Brain microvascular endothelial cell (primary cell): Measurements from ENCODE around the gene RGPD8.

ENCODE experiments used
- DNase-seq: peaks from one replicate; pipeline ENCODE4 v3.0.0-alpha.2; 2020
- H3K27ac ChIP-seq: fragments of 250-450 bp; sonication (Bioruptor Pico); 2 replicates; pipeline ENCODE4 v1.5.1; 2020; ENCODE audit warnings: mild to moderate bottlenecking, moderate library complexity
- H3K27me3 ChIP-seq: fragments of 250-450 bp; sonication (Bioruptor Pico); replicated peaks from 2 replicates; pipeline ENCODE4 v1.5.1; 2020; ENCODE audit warnings: mild to moderate bottlenecking
- H3K36me3 ChIP-seq: fragments of 250-450 bp; sonication (Bioruptor Pico); replicated peaks from 2 replicates; pipeline ENCODE4 v1.5.1; 2020; ENCODE audit warnings: mild to moderate bottlenecking
- H3K4me3 ChIP-seq: 2 replicates; pipeline ENCODE4 v1.5.1; 2011; ENCODE audit warnings: low read depth, mild to moderate bottlenecking, control low read depth, low read length, moderate library complexity
- in situ Hi-C: cut with HindIII; loops from 2 replicates; pipeline ENCODE4 v1.10.0; 2017; ENCODE audit warnings: low sequenced_read_pairs, low pct_ligation_motif_present
- TF ChIP-seq, protein P1 (sequence below): IDR thresholded peaks from 2 replicates; pipeline ENCODE4 v1.5.1; 2011; ENCODE audit warnings: low read depth, mild to moderate bottlenecking, moderate library complexity, low read length, control low read depth, inconsistent platforms; ENCODE audit errors: missing control alignments

The RGPD8 gene

DNA sequence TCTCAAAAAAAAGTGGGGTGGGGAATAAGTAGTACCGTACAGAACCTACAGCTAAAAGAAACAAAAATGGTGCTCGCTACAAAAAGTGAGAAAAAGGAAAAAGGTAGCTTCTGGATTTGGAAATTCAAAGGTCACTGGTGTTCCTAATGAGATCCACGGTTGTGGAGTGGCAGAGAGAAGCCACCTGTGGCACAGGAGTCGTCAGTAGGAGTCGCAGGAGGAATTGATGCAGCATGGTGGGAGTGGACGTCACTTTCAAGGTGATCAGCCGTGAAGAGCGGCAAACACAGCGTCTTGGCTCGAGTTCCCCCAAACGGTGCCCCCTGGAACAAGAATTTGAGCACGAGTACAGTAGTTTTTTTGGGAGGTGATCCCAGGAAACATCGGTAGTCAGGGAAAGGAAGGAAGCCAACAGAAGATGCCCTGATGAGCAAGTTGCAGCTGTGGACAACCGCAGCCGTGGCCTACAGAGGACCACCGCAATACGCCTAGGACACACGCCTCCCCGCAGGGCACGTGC is 47.1 kb upstream of the RGPD8 start:
- Histone ChIP-seq H3K27me3 (no peaks in the 10 kb centered on the region), H3K27ac (no peak overlapping the region), H3K36me3 (no peaks in the 10 kb centered on the region), H3K4me3 (peak overlapping the region; percentile 72)
- no peak for DNase-seq
- in situ Hi-C loops: no loop called here
- TF ChIP-seq, protein P1, sequence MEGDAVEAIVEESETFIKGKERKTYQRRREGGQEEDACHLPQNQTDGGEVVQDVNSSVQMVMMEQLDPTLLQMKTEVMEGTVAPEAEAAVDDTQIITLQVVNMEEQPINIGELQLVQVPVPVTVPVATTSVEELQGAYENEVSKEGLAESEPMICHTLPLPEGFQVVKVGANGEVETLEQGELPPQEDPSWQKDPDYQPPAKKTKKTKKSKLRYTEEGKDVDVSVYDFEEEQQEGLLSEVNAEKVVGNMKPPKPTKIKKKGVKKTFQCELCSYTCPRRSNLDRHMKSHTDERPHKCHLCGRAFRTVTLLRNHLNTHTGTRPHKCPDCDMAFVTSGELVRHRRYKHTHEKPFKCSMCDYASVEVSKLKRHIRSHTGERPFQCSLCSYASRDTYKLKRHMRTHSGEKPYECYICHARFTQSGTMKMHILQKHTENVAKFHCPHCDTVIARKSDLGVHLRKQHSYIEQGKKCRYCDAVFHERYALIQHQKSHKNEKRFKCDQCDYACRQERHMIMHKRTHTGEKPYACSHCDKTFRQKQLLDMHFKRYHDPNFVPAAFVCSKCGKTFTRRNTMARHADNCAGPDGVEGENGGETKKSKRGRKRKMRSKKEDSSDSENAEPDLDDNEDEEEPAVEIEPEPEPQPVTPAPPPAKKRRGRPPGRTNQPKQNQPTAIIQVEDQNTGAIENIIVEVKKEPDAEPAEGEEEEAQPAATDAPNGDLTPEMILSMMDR: no peak

DNA sequence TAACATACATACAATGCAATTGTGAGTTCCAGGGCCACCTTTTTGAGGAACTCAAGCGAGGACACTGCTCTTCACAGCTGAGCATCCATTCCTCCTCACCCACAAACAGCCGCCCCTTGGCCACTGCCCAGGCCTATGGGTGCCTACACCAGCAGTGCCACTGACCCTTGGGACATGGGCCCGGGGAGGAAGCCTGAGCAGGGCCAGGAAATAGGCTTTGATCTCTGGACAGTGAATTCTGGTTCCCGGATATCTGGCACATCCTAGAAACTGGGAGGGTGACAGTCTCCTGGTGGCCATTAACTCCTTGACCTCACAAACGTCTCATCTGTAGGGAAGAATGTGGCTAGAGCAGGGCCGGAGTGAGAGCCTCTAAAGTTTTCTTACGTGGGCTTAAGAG is 43.0 kb upstream of the RGPD8 start:
- TF ChIP-seq, protein P1: no peak
- Histone ChIP-seq H3K4me3 (no peak overlapping the region), H3K36me3 (no peaks in the 10 kb centered on the region), H3K27me3 (no peaks in the 10 kb centered on the region), H3K27ac (no peak overlapping the region)
- in situ Hi-C loops: no loop called here
- DNase-seq: no peak

GRCh38 chr2:112474844-112475486 is 41.5 kb upstream of the RGPD8 start:
- in situ Hi-C loops: no loop called here
- no peaks in the 10 kb centered on the region for H3K27me3 ChIP-seq
- no peaks in the 10 kb centered on the region for H3K36me3 ChIP-seq
- no peak overlapping the region for H3K27ac ChIP-seq
- DNase-seq: peak; percentile 12
- TF ChIP-seq, protein P1: no peak
- no peak overlapping the region for H3K4me3 ChIP-seq

GRCh38 chr2:112472547-112473263 is 39.3 kb upstream of the RGPD8 start:
- no peaks in the 10 kb centered on the region for H3K36me3 ChIP-seq
- H3K4me3 ChIP-seq: no peak overlapping the region
- no peaks in the 10 kb centered on the region for H3K27me3 ChIP-seq
- in situ Hi-C loops: no loop called here
- no peak for DNase-seq
- TF ChIP-seq, protein P1: no peak
- H3K27ac ChIP-seq: no peak overlapping the region

- Histone ChIP-seq H3K27ac (no peak overlapping the region), H3K27me3 (no peaks in the 10 kb centered on the region), H3K4me3 (no peak overlapping the region), H3K36me3 (no peaks in the 10 kb centered on the region)
- TF ChIP-seq, protein P1: peak; percentile 42
- in situ Hi-C loops: no loop called here
- DNase-seq: peak; percentile 4
Observed at GRCh38 chr2:112465382-112465781, 31.9 kb upstream of the RGPD8 start.

DNA sequence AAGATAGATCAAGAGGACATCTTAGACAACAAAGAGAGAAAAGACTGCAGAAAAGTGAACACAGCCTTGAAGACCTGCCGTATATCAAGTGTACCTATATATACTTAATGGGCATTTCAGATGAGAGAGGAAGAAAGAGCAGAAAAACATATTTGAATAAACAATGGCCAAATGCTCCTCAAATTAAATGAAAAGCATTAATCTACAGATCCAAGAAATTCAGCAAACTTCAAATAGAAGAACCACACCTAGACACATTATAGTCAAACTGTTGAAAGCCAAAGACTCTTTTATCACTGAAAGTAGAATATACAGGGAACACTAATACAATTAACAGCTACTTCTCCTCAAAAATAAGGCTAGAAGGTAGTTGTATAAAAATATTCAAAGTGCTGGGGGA is 29.8 kb upstream of the RGPD8 start:
- TF ChIP-seq, protein P1: no peak
- no peak overlapping the region for H3K27ac ChIP-seq
- no peaks in the 10 kb centered on the region for H3K36me3 ChIP-seq
- no peak overlapping the region for H3K4me3 ChIP-seq
- no peaks in the 10 kb centered on the region for H3K27me3 ChIP-seq
- in situ Hi-C loops: no loop called here
- no peak for DNase-seq
